ENCODE measurements around the gene NSUN2. TPM values are rescaled to one million over a fixed set of nuclear protein-coding genes. Genes with fewer than 3 reads are reported as not detected.

NSUN2 gene
- total RNA-seq, 6 experiments from 2014 or later, result 59.9 to 67.7 (median 60.5) TPM

- peaks cover 36% of the 10 kb centered on the region for H3K36me3 Mint-ChIP-seq (ENCODE audit: low read depth)
- no peak for DNase-seq
- no peak overlapping the region for H3K4me3 Mint-ChIP-seq
- peaks cover 4% of the 10 kb centered on the region for H3K27me3 Mint-ChIP-seq (ENCODE audit: insufficient read depth)
- no peak for TF ChIP-seq CTCF (IDR thresholded peaks at IDR 0.05)
- H3K27ac Mint-ChIP-seq, result no peak overlapping the region
- H3K9me3 Mint-ChIP-seq, result no peaks in the 10 kb centered on the region
- peaks cover 12% of the 10 kb centered on the region for H3K4me1 Mint-ChIP-seq (ENCODE audit: low read depth)
These were observed 38.8 kb downstream of the NSUN2 start for GRCh38 chr5:6594066-6594465.

DNA sequence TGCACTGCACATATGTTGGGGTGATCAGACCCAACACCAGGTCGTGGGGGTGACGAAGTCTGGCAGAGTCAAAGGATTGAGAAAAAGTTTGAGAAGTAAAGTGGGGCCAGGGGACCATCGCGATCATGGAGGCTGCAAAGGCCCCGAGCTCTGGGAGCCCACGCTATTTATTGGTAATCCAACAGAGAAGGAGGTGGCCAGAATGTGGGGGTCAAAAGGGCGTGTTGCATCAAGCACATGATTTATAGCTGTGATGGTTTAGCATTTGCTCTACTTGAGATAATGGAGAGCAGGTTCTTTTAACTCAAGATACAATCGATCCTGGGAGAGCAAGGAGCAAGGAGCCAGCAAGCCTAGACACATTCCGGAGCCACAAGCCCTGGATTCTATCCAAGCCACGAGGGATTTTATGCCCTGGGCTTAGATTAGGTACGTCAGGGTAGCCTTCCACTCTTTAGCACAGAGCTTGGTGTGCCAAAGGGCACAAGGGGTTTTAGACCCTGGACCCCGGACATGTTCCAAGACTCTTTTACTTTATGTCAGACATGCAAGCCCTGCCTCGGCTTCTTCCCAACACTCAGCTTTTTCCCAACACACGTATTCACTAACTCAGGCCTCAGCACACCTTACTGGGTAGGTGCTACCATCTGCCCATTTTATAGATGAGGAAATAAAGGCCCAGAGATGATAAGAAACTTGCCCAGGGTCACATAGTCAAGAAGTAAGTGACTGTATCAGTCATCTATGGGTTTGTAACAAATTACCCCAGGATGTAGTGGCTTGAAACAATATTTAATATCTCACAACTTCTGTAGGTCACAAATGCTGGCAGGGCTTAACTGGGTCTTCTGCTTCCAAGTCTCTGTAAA, 39.5 kb downstream of the NSUN2 start:
- peaks cover 4% of the 10 kb centered on the region for H3K27me3 Mint-ChIP-seq (ENCODE audit: insufficient read depth)
- TF ChIP-seq CTCF (IDR thresholded peaks at IDR 0.05), result no peak
- no peak for DNase-seq
- peaks cover 12% of the 10 kb centered on the region for H3K4me1 Mint-ChIP-seq (ENCODE audit: low read depth)
- H3K27ac Mint-ChIP-seq, result no peak overlapping the region
- no peaks in the 10 kb centered on the region for H3K9me3 Mint-ChIP-seq
- H3K36me3 Mint-ChIP-seq (ENCODE audit: low read depth), result peaks cover 29% of the 10 kb centered on the region
- no peak overlapping the region for H3K4me3 Mint-ChIP-seq

- H3K27me3 Mint-ChIP-seq (ENCODE audit: insufficient read depth), result peaks cover 4% of the 10 kb centered on the region
- H3K36me3 Mint-ChIP-seq (ENCODE audit: low read depth), result peaks cover 21% of the 10 kb centered on the region
- peak; percentile 30 for DNase-seq
These were observed 40.2 kb downstream of the NSUN2 start for GRCh38 chr5:6592601-6593000.

GRCh38 chr5:6591671-6592288, 41.1 kb downstream of the NSUN2 start:
- no peak for DNase-seq
- no peak overlapping the region for H3K27ac Mint-ChIP-seq
- no peaks in the 10 kb centered on the region for H3K9me3 Mint-ChIP-seq
- no peak overlapping the region for H3K4me3 Mint-ChIP-seq
- TF ChIP-seq CTCF (IDR thresholded peaks at IDR 0.05), result no peak
- peaks cover 12% of the 10 kb centered on the region for H3K4me1 Mint-ChIP-seq (ENCODE audit: low read depth)
- H3K36me3 Mint-ChIP-seq (ENCODE audit: low read depth), result peaks cover 13% of the 10 kb centered on the region
- H3K27me3 Mint-ChIP-seq (ENCODE audit: insufficient read depth), result peaks cover 7% of the 10 kb centered on the region

More at GRCh38 chr5:6592601-6593000, 40.2 kb downstream of the NSUN2 start:
- no peaks in the 10 kb centered on the region for H3K9me3 Mint-ChIP-seq
- TF ChIP-seq CTCF (IDR thresholded peaks at IDR 0.05), result no peak
- H3K4me3 Mint-ChIP-seq, result no peak overlapping the region
- H3K27ac Mint-ChIP-seq, result no peak overlapping the region
- H3K4me1 Mint-ChIP-seq (ENCODE audit: low read depth), result peaks cover 12% of the 10 kb centered on the region

DNA sequence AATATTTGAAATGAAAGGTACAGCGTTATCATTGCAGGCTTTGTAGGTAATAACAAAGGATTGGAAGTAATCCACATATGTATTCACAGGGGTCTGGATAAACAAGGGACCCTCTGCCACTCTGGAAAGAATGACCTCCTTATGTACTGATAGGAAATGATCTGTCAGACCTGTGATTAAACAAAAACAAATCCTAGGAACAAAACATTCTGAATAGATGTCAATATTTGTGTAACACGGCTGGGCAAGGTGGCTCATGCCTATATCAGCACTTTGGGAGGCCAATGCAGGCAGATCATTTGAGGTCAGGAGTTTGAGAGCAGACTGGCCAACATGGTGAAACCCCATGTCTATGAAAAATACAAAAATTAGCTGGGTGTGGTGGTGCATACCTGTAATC, 42.3 kb downstream of the NSUN2 start:
- H3K4me3 Mint-ChIP-seq, result no peak overlapping the region
- no peak for TF ChIP-seq CTCF (IDR thresholded peaks at IDR 0.05)
- no peaks in the 10 kb centered on the region for H3K9me3 Mint-ChIP-seq
- H3K27ac Mint-ChIP-seq, result no peak overlapping the region
- H3K36me3 Mint-ChIP-seq (ENCODE audit: low read depth), result peaks cover under 1% of the 10 kb centered on the region; the same call in 1 of the 2 replicates
- peaks cover 12% of the 10 kb centered on the region for H3K27me3 Mint-ChIP-seq (ENCODE audit: insufficient read depth)
- peaks cover 12% of the 10 kb centered on the region for H3K4me1 Mint-ChIP-seq (ENCODE audit: low read depth)
- DNase-seq, result no peak

Measured in HFFc6 (cell line).